Fibroblast of pulmonary artery (primary cell): ENCODE data around the gene SCAANT1.
A peak's percentile ranks its signal among the peaks of the same experiment; 100 is the strongest.

Experiments
- DNase-seq: peaks from one replicate; pipeline ENCODE4 v3.0.0-alpha.2; 2010; ENCODE audit warnings: low read depth
- H3K4me3 ChIP-seq: replicated peaks from 2 replicates; pipeline ENCODE4 v1.5.1; 2011; ENCODE audit warnings: low read depth, mild to moderate bottlenecking, control low read depth, low read length, moderate library complexity
- TF ChIP-seq, protein P1 (sequence below): IDR thresholded peaks from 2 replicates; pipeline ENCODE4 v1.5.1; 2011; ENCODE audit warnings: mild to moderate bottlenecking, control low read depth, low read length, inconsistent platforms; ENCODE audit errors: missing control alignments

SCAANT1 gene

DNA sequence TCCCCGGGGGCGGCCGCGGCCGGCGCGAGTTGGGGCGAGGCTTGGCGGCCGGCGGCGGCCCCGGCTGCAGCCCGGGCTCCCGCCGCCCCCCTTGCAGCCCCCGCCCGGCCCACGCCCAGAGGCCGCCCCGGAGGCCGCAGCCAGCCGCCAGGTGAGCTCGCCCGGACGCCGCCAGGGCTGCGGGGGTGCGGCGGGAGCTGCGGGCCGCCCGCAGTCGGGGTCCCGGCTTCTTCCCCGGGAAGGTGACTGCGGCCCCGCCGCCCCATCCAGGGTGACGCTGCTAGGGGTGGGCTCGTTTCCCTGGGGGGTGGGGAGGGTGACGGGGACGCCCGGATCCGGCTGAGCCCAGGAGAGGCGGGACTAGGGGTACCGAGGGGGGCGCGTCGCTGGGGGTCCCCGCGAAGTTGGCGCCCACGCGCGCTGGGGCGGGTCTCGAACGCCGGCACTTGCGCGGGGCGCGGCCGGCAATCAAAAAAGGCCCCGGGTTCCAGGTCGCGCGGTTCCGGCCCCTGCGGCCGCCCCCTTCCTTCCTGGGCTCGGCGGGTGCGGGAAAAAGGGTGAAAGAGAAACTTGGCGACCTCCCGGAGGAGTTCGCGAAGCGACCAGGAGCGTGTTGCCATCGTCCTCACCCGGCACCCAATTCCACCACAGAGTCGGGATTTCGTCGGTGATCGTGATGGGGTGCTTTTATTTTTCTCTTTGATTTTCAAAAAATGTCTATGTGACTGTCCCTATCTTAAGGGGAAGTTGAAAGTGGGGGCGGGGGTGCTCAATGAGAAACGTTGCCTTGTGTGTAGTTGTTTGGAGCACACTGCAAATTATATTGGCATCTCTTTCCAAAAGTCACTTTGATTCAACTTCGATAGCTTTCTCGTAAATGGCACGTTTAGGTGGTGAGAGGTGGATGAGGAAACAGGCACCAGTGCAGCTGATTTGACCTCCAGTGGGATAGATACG lies 47.9 kb downstream of the SCAANT1 start:
- H3K4me3 ChIP-seq = peak overlapping the region; percentile 81
- no peak for DNase-seq
- TF ChIP-seq, protein P1, sequence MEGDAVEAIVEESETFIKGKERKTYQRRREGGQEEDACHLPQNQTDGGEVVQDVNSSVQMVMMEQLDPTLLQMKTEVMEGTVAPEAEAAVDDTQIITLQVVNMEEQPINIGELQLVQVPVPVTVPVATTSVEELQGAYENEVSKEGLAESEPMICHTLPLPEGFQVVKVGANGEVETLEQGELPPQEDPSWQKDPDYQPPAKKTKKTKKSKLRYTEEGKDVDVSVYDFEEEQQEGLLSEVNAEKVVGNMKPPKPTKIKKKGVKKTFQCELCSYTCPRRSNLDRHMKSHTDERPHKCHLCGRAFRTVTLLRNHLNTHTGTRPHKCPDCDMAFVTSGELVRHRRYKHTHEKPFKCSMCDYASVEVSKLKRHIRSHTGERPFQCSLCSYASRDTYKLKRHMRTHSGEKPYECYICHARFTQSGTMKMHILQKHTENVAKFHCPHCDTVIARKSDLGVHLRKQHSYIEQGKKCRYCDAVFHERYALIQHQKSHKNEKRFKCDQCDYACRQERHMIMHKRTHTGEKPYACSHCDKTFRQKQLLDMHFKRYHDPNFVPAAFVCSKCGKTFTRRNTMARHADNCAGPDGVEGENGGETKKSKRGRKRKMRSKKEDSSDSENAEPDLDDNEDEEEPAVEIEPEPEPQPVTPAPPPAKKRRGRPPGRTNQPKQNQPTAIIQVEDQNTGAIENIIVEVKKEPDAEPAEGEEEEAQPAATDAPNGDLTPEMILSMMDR = no peak

- peak; percentile 47 for DNase-seq
- peak within 1 kb of the TSS; percentile 81 for H3K4me3 ChIP-seq
- TF ChIP-seq, protein P1 = no peak
Observed at GRCh38 chr3:63863150-63864007, 48.8 kb downstream of the SCAANT1 start, which contains the start of the genes ATXN7 and THOC7. ATXN7 (plus strand) TSS chr3:63863867; CDS start chr3:63912599, 48,732 bp downstream. THOC7 (minus strand) TSS chr3:63863805; CDS start chr3:63863790, 15 bp downstream.

DNA sequence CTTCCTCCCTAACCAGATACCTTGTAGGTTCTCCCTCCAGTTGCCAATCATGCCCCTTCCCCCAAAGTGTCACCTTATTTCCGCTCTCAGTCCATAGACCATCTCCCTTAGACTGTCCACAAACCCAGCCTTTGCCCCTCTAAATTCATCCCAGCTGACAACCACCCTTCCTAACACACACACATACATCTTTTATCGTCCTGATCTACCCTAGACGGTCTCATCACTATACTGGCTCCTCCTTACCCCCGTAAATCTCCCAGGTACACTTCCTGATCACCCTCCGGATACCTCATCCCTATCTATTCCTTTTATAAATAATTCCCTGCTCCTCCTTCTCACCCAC lies 49.4 kb downstream of the SCAANT1 start:
- DNase-seq = no peak
- H3K4me3 ChIP-seq = peak overlapping the region; percentile 81
- TF ChIP-seq, protein P1 = no peak
